ENCODE measurements around the gene CMIP. TPM values are rescaled to one million over a fixed set of nuclear protein-coding genes. Genes with fewer than 3 reads are reported as not detected.

CMIP gene
- total and polyA plus RNA-seq, 10 of the 15 experiments (the other 5 are each of a cell fraction or from before 2014, with no cell fraction given): 1.2 to 43.2 (median 4.4) TPM

DNA sequence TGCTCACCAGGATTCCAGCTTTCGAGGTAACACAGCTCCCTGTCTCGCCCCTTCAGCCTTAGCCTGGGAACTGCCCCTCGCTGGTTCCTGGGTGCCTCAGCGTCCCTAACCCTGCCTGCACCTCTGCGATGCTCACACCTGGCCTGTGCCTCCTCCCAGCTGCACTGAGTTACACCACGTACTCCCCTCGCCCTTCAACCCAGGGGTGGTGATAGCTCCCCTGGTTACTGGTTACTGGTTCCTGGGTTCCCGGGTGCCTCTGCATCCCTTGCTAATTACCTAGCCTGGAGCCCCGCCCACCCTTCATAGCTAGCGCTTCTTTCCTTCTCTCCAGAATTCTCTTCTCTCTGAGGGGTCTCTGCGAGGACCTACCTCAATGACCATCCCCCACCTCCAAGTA, 269.2 kb downstream of the CMIP start:
- Histone ChIP-seq H3K79me2 (ENCODE audit: control insufficient read depth, insufficient read depth, low read length) (no peaks in the 10 kb centered on the region), H4K20me1 (ENCODE audit: control insufficient read depth, insufficient read depth) (no peaks in the 10 kb centered on the region), H2AFZ (ENCODE audit: control insufficient read depth, low read depth, low read length) (no peak overlapping the region), H3K4me3 (no peak overlapping the region), H3K4me1 (ENCODE audit: control insufficient read depth, insufficient read depth, low read length) (peaks cover 31% of the 10 kb centered on the region), H3K4me2 (ENCODE audit: control insufficient read depth, insufficient read depth) (no peak overlapping the region), H3K9ac (ENCODE audit: control insufficient read depth, insufficient read depth, low read length) (no peak overlapping the region), H3K36me3 (ENCODE audit: control insufficient read depth in 2 of 2, insufficient read depth in 2 of 2, low read length in 1 of 2) (peaks cover 0 to 2% of the 10 kb centered on the region in 2 experiments; a peak in 1 of 4 replicates), H3K27me3 (replicated peaks in 1 of 2; ENCODE audit: control insufficient read depth in 2 of 2, insufficient read depth in 2 of 2, low read length in 1 of 2) (no peaks in the 10 kb centered on the region), H3K9me3 (replicated peaks; ENCODE audit: control insufficient read depth, insufficient read depth, low read length) (no peaks in the 10 kb centered on the region), H3K27ac (ENCODE audit: control insufficient read depth, insufficient read depth) (no peak overlapping the region)
- ChIA-PET SMC1A (ENCODE audit: uncharacterized antibody, unreplicated experiment) (interaction anchor here (1.2 to 1.9 kb wide), 5 partner anchors 9 to 160 kb away, joined by 3 to 7 read pairs (median 5); no protein-coding TSS in a partner anchor), CTCF (interaction anchor here (0.9 to 3.0 kb wide), 10 partner anchors 9 to 348 kb away, joined by 3 to 13 read pairs (median 6); no protein-coding TSS in a partner anchor), POLR2A (interaction anchor here (0.5 to 2.2 kb wide), 2 partner anchors 27 to 233 kb away, joined by 5 to 8 read pairs; no protein-coding TSS in a partner anchor), RAD21 (ENCODE audit: unreplicated experiment) (interaction anchor here (0.6 to 2.8 kb wide), 7 partner anchors 10 to 287 kb away, joined by 3 to 15 read pairs (median 8); no protein-coding TSS in a partner anchor)
- FAIRE-seq (no peak), DNase-seq (ENCODE audit: low read depth, low spot score) (no peak), ATAC-seq (no peak)
- WGBS (ENCODE audit: insufficient coverage, insufficient replicate concordance, low lambda C conversion rate, missing lambda C conversion rate): 87% methylated on average over 10 of the region's 11 CpGs
- no peak for TF ChIP-seq HCFC1 (IDR thresholded peaks at IDR 0.05; ENCODE audit: low read length)
- no peak for TF ChIP-seq KLF5 (IDR thresholded peaks at IDR 0.05; ENCODE audit: partially characterized antibody)
- no peak for TF ChIP-seq EED (IDR thresholded peaks at IDR 0.05; ENCODE audit: low read depth)
- TF ChIP-seq, protein P1, sequence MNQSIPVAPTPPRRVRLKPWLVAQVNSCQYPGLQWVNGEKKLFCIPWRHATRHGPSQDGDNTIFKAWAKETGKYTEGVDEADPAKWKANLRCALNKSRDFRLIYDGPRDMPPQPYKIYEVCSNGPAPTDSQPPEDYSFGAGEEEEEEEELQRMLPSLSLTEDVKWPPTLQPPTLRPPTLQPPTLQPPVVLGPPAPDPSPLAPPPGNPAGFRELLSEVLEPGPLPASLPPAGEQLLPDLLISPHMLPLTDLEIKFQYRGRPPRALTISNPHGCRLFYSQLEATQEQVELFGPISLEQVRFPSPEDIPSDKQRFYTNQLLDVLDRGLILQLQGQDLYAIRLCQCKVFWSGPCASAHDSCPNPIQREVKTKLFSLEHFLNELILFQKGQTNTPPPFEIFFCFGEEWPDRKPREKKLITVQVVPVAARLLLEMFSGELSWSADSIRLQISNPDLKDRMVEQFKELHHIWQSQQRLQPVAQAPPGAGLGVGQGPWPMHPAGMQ (IDR thresholded peaks at IDR 0.05; ENCODE audit: borderline replicate concordance): no peak
- TF ChIP-seq ATF2 (IDR thresholded peaks at IDR 0.05; ENCODE audit: low read length): no peak
- TF ChIP-seq SIN3A (IDR thresholded peaks at IDR 0.05; ENCODE audit: low read depth, low read length): no peak
- TF ChIP-seq GATAD2B (conservative IDR thresholded peaks at IDR 0.05; ENCODE audit: low read depth): no peak
- no peak for TF ChIP-seq STAT3 (IDR thresholded peaks at IDR 0.05; ENCODE audit: low read depth, low read length)
- no peak for TF ChIP-seq MTA3 (IDR thresholded peaks at IDR 0.05; ENCODE audit: borderline replicate concordance, low read length)
- TF ChIP-seq LARP7 (IDR thresholded peaks at IDR 0.05): no peak
- TF ChIP-seq SPI1 (IDR thresholded peaks at IDR 0.05; ENCODE audit: borderline replicate concordance, insufficient read depth, low read depth, low read length): no peak
- BruUV-seq (replicated peaks): no TSS peak
- intact Hi-C loops (cut with micrococcal nuclease; ENCODE audit: unreplicated experiment): no loop called here
- in situ Hi-C loops (cut with MboI): no loop called here

All from GM12878 (cell line).